NOMO-1 treated with dmso at 0.1 percent for 144 hours (cell line): ENCODE data around the gene VSTM4.

ENCODE experiments used
- DNase-seq: peaks from one replicate; lab custom pipeline; 2025; ENCODE audit not compliant: unreplicated experiment; lab: John Stamatoyannopoulos, UW

Gene VSTM4, protein sequence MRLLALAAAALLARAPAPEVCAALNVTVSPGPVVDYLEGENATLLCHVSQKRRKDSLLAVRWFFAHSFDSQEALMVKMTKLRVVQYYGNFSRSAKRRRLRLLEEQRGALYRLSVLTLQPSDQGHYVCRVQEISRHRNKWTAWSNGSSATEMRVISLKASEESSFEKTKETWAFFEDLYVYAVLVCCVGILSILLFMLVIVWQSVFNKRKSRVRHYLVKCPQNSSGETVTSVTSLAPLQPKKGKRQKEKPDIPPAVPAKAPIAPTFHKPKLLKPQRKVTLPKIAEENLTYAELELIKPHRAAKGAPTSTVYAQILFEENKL

DNA sequence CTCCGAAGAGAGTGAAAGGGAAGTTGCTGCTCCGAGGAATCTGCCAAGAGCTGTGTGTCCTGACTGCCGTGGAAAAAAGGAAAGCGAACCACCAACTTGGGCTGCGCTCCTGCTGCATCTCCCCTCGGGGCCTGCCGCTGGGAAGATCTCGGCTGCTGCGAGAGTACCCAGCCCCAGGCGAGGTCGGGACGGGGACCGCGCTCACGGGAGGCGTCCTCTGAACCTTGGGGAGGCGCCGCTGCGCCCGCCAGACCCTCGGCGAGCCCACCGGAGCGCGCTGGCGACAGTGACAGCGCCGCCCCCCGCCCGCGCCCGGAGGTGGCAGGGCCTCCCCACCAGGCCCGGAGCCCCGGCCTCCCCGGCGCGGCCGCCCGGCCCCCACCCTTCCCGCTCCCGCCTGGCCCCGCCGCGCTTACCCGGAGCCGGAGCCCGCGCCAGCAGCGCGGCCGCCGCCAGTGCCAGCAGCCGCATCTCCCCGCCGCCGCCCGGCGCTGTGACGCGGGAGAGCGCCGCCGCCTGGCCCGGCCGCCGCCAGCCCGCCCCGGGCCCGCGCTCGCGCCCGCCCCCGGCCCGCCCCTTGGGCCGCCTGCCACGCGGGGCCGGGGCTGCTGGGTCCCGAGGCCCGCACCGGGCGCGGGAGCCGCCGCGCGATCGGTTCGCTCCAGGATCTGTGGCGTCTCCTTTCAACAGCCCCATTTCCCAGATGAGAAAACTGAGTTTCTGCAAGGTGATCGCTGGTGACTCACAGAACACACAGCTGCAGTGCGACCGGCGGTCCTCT, at the start of gene VSTM4:
Gene VSTM4, minus strand, starts transcription at position 508 of the 781 bp plus-strand sequence. Its CDS starts 37 bp downstream, at position 471.
- DNase-seq = no peak

DNA sequence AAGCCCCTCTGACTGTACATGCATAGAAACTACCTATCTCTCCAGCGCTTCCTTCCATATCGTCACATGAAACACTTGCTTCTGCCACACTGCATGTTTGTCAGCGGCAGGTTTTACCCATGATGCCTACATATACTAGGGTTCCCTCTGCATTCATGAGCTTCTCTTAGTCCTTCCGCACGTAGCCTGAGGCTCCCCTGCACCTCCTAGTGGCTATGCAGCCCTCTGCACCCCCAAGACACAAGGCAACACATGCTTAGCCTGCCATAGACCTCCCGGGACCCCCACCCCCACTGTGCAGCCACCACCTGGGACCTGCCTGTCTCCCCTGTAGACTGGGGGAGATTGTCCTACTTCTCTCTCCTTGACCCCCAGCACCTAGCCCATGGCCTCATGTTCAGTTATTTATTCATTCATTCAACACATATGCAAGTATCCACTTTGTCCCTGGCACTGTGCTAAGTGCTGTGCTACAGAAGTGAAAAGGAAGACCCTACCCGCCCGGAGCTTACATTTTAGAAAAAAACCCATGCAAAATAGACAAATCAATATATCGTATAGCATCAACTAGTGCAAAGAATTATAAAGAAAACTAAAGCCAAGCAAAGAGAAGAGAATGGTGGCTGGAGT, 49.4 kb upstream of the VSTM4 start:
- DNase-seq = peak; percentile 29

- DNase-seq = no peak
Measured at GRCh38 chr10:49163741-49164140, 48.4 kb upstream of the VSTM4 start.

- no peak for DNase-seq
Measured at GRCh38 chr10:49162761-49163310, 47.5 kb upstream of the VSTM4 start.

DNA sequence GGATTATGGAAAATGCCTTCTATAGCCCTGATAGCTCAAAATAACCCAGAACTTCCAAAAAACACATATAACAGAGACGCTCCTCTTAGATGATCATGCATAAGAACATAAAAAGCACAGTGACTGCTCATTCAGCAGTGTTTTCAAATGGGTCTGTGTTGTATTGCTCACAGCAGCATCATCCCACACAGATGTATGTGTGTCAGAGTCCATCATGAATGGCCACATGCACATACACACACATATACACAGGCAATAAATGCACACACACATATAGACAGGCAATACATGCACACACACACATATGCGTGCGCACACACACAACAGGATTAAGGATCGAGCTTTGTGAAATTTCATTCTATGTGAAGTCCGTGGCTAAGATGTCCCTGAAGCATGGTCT, 46.7 kb upstream of the VSTM4 start:
- no peak for DNase-seq

- peak; percentile 8 for DNase-seq
Measured at GRCh38 chr10:49161411-49161997, 46.2 kb upstream of the VSTM4 start.

GRCh38 chr10:49160814-49161213, 45.5 kb upstream of the VSTM4 start:
- no peak for DNase-seq

GRCh38 chr10:49160110-49160509, 44.8 kb upstream of the VSTM4 start:
- DNase-seq = no peak

DNA sequence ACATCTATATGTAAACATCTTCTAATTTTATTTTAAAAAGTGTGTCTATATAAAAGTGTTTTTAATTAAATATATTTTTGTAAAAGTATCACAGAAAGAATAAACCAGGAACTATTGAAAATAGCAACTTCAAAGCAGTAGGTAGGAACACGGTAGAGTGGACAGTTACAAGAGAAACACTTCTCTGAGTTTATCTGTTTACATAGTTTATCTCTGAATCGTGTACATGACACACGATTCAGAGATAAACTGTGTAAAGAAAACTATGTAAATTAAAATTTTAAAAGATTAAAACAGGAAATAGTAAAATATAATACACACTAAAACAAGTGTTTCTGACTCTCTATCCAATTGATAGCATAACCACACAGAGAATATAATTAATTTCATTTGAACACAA, 43.6 kb upstream of the VSTM4 start:
- no peak for DNase-seq

DNA sequence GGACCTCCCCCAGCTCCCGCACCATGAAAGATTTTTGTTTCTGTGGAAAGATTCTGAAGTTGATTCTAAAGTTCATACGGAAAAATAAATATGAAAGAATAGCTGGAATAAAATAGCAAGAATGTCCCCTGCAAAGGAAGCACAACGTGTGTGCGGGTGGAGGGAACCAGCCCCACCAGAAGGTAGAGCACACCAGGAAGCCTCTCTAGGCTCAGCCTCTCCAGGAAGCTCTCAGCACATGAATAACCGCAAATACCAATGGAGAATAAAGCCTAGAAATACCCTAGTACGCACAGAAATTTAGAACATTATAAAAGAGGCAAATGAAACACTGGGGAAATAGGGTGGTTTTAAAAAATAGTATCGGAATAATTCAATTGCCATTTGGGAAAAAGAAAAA, 43.1 kb upstream of the VSTM4 start:
- DNase-seq = no peak

DNA sequence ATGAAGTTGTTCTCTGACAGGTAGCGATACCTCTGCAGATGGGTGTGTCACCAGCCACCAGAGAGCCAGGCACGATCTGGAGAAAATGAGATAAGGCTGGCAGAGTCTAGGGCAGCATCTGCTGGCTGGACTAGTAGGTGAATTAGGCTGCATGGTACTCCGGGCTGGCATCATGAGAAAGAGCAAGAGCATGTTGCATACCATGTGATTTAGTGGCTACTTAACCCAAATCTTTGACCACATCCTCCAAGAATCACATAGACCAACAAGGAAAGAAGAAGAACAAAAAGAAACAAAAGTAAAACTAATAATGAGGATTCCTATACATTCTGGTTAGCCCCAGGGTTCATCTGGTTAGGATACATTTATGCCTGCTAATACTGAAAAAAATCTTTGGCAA, 41.9 kb upstream of the VSTM4 start:
- DNase-seq = no peak

GRCh38 chr10:49154641-49155040, 39.3 kb upstream of the VSTM4 start:
- DNase-seq = no peak

DNA sequence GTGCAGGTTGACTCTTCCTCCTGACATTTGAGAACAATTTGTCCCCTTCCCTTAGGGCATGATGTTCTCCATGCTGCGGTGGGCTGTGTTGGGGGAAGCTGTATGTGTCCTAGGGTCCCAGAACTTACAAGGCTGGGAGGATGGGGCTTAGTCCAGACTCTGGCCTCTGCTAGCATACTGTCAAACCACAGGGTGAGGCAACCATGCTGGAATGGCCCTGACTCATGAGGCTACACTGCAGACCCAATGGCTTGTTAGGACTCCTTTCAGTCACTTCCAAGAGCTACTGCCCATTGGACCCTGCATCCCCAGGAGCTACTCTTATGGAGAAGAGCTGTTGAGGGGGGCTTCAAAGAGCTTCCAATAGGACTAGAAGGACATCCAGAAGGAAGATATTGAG, 38.6 kb upstream of the VSTM4 start:
- DNase-seq = no peak

DNA sequence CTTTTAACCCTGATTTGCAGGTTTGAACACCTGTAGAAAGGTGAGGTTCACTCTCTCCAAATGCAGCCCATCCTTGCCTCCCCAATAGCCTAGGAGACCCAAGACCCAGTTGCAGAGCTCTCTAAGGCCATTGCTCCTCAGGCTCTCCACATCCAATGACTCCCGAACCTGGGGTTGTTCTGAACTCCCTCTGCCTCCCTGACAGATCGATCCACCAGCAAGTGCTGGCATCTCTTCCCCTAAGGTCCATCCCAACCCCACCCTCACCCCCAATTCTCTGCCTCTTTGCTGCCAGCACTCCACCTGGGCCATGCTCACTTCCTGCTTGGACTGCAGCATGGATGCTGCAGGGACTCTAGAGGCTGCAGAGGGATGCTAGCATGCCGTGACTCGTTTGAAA, 37.8 kb upstream of the VSTM4 start:
- DNase-seq = no peak

GRCh38 chr10:49152663-49153062, 37.3 kb upstream of the VSTM4 start:
- DNase-seq = no peak

- no peak for DNase-seq
Measured at GRCh38 chr10:49152037-49152436, 36.7 kb upstream of the VSTM4 start.

DNA sequence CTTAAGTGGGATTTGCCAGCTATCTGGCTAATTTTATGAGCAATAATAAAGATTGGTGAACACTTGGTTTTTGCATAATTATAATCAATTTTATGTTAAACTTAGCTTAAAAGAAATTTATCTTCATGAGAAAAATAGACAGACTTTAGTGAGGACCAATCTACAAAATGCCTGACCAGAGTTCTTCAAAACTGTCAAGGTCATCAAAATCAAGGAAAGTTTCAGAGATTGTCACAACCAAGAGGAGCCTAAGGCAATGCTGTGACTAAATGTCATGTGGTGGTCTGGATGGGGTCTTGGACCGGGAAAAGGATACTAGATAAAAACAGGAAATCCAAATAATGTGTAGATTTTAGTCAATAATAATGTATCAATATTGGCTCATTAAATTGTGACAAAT, 36.2 kb upstream of the VSTM4 start:
- no peak for DNase-seq

GRCh38 chr10:49151025-49151445, 35.7 kb upstream of the VSTM4 start:
- DNase-seq = no peak

DNA sequence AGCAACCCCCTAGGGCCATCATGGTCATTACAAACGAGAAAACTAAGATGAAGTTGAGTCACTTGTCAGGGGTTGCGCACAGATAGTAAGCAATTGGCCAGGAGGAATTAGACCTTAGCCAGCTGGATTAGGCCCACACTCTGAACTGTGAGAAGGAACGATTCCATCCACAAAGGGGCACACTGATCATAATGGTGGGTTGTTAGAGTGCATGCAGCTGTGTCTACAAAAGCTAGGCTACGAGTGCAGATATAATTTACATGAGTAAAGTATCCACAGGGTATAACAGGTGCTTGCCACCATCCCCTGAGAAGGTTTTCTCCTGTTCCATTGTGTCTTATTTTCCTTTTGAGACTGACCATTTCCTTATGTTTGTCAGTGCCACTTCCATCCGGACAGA, 35.1 kb upstream of the VSTM4 start:
- no peak for DNase-seq

- no peak for DNase-seq
Measured at GRCh38 chr10:49149881-49150280, 34.6 kb upstream of the VSTM4 start.

- no peak for DNase-seq
Measured at GRCh38 chr10:49144058-49144720, 28.9 kb upstream of the VSTM4 start.
